HG03378 (cell line): ENCODE data around the gene LTBR.

Source experiments
- ATAC-seq: cut with Tn5 transposase; IDR thresholded peaks from one replicate; pipeline ENCODE4 v1.9.1; 2021; ENCODE audit warnings: mild to moderate bottlenecking, moderate library complexity; ENCODE audit not compliant: unreplicated experiment

Gene LTBR

DNA sequence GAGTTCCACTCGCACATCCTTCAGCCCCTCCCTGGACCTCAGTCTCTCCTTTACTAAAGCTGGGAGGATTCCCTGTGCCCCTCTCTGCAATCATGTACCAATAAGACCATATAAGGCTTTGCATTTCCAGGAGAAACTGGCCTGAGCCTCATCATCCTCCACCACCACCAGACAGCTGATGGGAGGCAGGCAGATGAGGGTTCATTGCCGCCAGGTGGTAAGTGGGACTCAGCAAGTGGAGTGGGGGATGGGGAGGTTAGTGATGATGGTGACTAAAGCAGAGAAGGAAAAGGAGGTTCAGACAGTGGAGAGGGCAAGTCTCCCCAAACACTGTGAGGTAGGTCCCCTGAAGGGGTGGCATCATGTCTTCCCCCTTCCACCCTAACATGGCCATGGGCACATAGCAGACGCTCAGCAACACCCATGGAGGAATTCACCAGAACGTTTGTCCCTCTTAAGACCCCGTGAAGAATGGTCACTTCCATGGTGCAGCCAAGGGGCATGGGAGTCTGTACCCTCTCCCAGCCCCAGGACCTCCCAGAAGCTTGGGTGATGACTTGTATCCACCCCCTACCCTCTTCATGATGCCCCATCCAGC is 37.6 kb upstream of the LTBR start:
- no peak for ATAC-seq

DNA sequence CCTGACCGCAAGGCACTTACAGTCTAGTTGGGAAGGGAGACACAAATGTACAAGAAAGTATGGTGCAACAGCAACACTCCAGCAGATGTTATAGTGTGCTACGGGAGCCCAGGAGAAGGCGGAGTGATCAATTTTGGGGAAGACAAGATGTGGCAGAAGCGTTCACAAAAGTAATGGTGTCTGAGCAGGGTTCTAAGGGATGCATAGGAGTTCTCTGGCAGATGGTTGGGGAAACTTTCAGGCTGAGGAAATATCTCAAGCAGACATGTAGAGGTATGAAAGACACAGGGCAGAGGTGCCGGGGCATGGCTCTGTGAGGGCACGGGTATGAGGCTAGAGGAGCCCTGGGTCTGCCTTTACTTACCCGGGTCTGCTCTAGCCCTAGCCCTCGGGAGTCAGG is 37.0 kb upstream of the LTBR start:
- no peak for ATAC-seq

DNA sequence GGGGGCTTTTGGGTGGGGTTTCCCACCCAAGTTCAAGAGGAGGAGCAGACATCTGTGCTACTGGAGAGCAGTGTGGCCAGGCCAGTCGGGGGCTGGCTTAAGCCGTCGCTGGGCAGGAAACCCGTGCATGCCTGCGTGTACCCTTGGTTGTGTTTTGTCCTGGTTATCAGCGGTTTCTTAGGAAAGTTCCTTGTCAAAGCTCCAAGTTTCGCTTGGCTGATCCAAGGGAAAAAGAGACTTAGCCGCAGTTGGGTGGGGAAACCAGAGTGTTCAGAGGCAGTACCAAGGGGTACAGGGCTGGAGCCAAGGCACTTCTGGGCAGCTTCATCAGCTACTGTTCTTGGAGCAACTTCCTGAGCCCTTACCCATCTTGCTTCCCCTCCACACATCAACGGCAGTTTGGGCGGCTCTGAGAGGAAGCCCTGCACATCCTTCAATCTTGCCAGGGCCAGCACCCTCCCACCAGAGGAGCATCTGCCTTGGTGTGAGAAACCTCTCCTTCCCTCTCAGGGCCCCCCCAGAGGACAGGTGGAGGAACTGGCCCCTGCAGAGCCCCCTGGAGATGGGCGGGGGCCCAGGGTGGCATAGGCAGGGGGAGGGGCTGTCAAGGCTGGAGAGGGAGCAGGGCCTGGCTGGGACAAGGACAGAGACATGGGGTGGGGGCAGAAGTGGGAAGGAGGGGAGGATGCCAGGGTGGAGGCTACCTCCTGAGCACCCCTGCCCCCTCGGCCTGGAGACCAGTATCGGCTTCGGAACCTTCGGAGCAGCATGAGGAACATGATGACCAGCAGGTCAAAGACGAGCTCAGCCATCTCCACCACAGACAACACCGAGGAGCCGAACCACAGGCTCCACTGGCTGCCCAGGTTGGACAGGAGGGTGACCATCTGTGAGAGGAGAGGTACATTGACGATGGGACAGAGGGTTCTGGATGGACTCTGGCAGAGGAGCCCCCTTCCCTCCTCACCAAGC is 36.3 kb upstream of the LTBR start:
- no peak for ATAC-seq

DNA sequence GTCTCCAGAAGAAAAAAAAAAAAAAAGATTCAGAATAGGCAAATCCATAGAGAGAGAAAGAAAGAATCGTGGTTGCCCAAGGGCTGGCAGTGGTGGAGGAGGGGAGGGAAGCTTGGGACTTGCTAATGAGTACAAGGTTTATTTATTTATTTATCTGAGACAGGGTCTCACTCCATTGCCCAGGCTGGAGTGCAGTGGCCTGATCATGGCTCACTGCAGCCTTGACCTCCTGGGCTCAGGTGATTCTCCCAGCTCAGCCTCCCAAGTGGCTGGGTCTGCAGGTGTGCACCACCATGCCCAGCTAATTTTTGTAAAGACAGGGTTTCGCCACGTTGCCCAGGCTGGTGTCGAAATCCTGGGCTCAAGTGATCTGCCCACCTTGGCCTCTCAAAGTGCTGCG is 32.3 kb upstream of the LTBR start:
- ATAC-seq, result no peak

DNA sequence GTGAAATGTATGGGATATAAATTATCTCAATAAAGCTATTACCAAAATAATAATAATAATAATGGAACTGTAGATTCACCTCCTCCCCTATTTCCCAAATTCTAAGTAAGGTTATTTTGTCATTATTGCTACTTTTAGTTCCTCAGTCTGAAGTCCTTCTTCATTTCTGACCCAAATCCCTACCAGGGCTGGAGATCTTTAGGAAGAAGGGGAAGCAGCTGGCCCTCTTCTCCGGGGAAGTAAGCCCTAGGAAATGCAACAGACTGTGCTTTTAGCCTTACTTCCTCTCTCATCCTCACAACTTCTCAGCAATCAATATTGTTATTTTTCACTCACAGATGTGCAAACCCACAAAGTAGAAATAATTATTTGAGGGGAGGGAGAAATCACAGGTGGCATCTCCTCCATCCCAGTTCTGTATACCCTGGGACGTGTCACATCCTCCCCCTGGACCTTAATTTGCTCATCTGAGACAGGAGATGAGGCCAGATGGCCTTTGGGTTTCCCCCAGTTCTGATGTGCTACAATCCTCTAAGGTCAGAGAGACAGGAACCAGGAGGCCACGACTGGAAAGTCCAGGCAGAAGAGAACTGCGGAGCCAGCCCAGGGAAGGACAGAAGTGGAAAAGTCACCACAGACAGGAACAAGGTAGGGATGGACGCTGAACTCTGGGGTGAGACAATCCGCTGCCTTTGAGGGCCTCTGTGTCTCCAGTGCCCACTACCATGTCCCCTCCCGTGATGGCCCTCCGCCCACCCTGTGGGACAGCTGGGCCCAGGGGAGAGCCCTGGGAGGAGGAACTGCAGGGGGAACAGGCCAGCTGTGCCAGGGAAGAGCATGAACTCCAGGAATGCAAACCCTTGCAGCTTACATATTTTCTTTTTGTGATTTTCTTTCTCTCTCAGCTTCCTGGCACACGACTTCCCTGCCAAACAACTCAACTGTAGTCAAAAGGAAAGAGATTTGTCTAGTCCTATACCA is 31.5 kb upstream of the LTBR start:
- ATAC-seq, result no peak

DNA sequence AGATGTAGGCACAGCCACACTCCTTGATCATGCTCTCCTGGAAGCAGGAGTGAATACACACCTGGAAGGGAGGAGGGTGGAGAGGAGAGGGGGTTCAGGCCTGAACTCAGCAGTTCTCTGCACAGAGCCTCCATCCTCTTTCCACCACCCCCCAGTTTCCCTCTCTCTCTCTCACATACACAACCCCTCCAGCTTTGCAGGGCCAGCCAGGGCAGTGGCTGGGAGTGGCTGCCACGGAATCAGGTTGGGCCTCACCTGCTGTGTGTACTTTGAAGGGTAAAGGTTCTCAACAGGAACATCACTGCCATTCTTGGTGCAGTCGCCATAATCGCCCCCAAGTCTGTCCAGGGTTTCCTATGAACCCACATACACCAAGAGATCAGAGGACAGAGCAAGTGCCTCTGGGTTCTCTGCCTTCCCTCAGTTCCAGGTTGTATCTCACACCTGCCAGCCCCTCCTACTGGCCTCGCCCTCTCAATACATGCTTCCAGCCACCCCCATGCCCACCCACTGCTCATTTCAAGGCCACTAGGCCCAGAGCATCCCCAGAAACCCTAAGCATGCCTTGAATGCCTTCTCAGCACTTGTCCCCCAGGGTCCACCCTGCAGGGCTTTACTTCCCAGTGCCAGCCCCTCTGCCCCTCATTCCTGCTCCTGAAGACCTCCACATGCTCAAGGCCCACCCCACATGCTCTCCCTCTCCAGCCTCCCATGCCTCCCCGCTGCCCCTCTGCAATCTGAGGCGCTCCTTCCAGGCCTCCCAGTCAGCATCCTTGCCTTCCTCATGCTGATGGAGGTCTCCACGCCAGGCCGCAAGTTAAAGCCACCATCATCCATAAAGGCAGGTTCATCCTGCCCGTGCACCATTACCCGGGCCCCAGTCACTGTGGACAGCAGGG is 29.2 kb upstream of the LTBR start:
- ATAC-seq, result no peak

DNA sequence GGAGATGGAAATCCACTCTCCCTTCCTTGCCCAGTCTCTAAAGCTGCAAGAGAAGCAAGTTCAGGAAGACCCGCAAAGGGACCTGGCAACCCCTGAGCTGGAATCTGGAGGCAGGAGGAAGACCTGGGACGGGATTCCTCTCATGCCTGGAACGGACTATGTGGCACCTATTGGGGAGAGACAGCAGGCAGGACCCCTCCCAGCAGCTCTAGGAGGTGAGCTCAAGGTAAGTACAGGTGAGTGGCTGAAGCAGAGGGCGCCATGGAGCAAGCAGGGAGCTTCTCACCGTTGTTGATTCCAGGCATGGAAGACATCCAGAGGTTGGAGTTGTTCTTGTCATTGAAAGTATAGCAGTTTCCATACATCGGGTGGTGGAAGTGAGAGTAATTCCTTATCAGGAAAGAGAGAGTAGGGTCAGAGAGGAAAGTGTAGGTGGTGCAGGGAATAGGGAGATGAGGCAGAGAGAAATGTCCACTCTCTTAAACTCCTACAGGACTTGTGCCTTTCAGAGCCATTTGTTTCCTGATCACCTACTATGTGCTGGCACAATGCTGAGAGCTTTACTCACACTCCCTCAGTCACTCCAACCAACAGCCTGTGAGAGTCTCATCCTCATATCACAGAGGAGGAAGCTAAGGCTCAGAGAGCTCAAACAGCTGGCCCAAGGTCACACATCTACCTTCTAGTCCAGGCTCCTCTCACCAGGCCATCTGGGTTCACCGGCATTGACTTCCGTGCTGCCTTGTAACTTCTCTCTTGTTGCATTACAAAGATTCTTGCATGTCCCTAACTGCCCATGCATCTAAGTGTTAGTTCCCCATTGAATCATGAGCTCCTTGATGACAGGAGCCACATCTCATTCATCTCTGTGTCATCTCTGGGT is 28.2 kb upstream of the LTBR start:
- no peak for ATAC-seq

DNA sequence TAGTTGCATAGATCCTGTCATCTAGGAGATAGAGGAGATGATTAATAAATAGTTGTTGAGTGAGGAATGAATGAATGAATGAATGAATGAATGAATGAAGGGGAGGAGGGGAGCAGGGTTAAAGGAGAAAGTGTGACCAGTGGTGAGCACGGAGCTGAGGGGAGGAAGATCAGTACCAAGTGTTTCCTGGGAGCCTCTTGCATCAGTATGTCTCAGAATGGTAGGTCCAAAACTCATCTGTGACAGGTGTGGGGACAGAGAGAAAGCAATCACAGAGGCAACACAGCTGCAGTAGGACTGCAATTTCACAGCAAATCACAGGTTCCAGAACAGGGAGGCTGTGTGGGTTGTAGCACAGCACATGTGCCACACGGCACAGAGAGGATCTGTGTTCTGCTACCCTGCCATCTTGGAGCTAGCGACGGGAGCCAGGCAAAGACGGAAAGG is 27.6 kb upstream of the LTBR start:
- ATAC-seq, result no peak

DNA sequence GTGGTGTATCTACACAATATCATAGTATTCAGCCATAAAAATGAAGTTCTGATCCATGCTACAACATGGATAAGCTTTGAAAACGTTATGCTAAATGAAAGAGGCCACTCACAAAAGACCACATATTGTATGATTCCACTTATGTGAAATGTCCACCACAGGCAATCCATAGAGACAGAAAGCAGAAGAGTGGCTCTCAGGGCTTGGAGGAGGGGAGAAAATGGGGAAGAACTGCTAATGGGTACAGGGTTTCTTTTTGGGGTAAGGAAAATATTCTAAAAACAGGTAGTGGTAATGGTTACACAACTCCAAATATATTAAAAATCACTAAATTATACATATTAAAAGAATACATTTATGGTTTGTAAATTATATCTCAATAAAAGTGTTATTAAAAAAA is 25.1 kb upstream of the LTBR start:
- ATAC-seq, result no peak

DNA sequence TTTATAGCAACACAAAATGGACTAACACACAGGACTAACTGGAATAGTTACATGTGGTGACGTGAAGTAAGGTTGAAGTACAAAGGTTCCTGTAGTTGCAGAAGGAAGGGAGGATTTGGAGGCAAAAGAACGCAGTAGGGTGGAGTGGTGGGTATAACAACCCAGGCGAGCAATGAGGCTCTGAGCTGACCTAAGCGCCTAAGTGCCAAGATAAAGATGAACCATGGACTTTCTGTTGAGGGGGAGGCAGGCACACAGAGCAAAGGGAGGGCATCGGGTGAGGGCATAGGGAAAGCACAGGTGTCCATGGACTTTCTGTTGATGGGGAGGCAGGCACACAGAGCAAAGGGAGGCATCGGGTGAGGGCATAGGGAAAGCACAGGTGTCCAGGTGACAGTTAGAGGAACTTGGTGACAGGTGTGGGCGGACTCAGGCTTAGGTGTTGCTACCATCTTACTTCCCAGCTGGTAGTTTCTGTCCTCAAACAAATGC is 23.8 kb upstream of the LTBR start:
- ATAC-seq, result no peak

DNA sequence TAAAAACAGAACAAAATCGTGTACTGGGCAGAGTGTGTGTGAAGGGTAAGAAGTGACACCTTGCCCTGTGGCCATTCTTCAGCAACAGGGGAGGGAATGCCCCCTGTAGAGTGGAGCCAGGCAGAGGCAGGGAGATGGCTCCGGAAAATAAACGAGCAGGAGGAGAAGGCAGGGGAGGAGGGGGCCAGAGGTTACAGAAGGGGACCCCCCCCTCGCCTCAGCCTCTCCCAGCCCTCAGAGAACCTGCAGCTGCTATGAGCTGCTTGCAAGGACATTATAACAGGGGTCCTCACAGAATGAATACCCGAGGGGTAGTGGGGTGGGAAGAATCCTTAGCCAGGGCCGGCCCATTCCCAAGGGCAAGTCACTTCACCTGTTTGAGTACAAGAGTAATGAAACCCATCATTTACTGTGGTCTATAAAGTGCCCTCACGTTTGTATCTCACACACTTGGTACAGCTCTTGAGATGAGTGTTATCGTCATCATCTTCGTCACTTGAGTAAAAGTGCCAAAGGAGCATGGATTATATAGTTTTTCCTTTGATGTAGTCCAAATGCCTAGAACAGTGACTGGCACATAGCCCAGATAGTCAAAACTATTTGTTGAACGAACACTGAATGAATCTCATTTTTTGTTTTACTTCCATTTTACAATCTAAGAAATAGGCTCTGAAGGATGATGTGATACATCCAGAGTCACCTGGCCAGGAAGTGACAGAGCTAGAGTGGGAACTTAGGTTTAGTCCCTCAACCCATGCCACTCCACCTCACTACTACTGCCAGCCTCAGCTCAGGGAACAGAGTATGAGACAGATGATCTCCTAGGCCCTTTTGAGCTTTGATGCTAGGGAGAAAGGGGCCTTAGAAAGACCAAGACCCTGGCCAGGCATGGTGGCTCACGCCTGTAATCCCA is 23.1 kb upstream of the LTBR start:
- no peak for ATAC-seq

DNA sequence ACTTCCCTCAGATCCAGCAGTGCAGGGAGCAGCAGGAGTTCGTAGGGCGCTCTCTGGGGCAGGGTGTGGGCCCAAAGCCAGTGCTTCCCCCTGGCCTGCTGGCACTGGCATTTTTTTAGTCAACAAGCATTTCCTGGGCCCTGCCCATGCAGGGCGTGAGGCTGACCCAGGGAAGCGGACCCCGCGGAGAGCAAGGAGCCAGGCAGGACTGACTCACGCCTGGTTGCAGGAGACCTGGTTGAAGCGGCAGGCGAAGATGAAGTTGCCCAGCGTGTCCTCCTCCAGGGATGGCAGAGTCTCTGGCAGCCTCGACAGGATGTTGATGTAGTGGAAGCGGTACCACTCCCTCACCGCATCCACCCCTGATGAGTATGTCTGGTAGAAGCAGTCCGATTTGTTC is 22.1 kb upstream of the LTBR start:
- no peak for ATAC-seq

DNA sequence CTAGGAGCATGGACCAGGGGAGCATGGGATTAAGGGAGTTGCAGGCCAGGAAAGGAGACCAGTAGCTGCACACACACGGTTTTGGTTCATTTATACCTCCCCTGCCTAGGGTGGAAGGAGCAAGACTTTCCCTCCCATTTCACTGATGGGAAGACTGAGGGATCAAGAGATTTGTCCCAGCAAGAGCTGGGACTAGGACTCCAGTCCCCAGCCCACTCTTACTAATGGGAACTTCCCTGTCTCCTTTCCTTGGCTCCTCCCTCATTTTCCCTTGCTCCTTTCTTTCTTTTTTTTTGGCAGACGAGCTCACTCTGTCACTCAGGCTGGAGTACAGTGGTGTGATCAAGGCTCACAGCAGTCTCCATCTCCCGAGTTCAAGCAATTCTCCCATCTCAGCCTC is 21.6 kb upstream of the LTBR start:
- ATAC-seq, result no peak

DNA sequence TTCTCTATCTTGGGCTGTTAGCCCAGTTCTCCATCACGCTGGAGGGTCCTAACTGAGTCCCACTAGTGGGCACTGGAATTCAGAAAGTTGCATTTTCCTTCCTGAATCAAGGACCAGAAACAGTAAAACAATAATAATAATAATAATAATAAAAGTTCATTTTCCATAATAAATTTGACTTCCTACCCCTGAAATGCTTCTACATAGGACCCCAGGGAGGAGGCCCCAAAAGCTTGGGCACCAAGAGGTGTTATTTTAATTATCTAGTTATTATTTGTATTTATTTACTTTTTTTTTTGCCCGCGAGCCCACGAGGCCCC is 21.0 kb upstream of the LTBR start:
- ATAC-seq, result no peak

DNA sequence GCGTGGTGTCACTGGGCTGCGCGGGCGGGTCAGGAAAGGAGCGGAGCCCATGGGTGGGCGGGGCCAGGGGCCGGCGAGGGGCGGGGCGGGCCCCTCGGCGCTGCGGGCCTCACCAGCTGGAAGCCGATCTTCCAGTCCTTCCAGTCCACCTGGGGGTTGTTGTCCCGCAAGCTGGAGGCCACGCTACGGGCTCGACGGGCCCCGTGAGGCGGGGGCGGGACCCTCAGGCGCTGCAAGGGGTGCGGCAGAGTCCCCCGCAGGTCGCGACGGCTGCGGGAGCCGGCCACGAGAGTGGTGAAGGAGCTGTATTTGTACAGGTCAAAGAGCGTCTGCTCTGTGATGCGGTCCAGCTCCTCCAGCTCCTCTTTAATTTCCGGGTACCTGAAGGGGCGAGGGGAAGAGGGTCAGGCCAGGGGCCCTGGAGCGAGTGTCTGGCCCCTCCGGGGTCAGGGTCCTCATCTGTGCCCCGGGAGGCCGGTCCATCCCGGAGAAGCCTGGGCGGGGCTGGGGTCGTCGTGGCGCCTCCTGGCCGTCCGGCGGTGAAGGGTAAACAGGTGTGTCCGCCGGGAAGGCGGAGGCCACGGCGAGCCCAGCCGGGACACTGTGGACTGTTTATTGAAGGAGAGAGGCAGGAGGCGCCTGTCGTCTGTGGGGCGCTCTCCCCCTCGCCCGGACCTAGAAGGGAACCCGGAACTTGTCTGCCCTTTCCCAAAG is 20.5 kb upstream of the LTBR start:
- ATAC-seq, result no peak

DNA sequence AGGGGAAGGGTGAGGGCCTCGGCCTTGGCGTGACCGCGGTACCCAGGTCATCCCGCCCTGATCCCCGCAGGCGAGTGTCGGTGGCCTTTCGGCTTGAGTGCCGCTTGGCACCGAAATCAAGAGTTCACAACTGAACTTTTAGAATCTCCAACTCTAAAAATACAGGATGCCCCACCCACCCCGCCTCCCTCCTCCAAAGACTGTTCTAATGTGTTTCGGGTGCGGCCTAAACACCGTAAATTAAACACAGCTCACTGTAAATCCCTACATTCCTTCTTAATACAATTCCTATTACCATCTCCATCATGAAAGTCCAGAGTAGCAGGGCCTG is 20.0 kb upstream of the LTBR start:
- ATAC-seq, result no peak

DNA sequence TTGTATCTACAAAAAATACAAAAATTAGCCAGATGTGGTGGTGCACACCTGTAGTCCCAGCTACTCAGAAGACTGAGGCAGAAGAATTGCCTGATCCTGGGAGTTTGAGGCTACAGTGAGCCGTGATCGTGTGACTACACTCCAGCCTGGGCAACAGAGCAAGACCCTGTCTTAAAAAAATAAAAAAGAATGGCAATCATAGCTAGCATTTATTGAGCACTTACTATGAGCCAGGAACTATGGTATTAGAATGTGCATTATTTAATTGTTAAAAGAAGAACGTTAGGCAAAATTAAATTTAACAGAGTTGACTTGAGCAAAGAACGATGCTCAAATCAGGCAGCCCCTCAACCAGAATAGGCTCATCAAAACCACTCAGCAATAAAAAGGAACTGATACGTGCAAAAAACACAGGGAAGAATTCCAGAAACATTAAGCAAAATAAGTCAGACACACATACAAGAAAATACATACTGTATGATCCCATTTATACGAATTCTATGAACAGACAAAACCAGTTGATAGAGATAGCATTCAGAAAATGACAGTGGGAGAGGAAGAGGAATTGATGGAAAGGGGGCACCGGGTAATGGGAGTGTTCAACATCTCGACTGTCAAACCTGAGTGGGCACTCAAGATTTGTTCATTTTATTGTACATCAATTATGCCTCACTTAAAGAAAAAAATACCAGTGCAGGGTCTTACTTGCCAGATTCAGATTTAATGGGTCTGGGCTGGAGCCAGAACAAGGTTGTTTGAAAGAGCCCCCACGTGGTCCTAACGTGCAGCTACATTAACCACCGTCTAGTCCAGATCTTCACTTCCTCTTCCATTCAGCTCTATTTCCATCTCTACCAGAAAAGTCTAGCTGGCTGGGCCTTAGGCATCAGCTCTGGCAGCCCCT is 16.6 kb upstream of the LTBR start:
- ATAC-seq, result no peak
